DND-41 (cell line): ENCODE measurements around the gene NUCKS1.

Source experiments
- EZH2 ChIP-seq: IDR thresholded peaks from 3 replicates; pipeline ENCODE4 v1.6.1; 2012; ENCODE audit warnings: borderline replicate concordance, low read depth, mild to moderate bottlenecking, moderate library complexity, low read length, inconsistent platforms; ENCODE audit not compliant: severe bottlenecking
- TF ChIP-seq, protein P1 (sequence below): IDR thresholded peaks from 2 replicates; pipeline ENCODE4 v1.5.1; 2012; ENCODE audit warnings: borderline replicate concordance, low read length, moderate library complexity, mild to moderate bottlenecking; ENCODE audit not compliant: poor library complexity, severe bottlenecking; ENCODE audit errors: extremely low read depth

DNA sequence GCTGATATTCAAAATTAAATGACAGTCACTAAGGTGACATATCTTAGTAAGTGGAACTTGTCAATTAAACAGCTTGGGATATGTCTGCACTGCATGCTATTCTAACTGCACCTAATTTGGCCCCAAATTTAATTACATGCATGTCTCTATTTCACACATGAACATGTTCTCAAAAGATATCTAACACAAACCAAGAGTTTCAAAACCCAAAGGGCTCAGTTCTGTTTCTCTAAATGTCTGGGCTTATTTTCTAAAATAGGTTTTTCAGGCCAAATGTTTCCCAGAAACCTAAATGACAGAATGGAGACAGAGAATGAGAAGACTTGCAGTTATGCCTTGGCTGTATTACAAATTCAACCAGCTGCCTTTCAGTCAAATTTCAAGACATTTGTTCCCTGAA, 14.0 kb upstream of the NUCKS1 start:
- TF ChIP-seq, protein P1, sequence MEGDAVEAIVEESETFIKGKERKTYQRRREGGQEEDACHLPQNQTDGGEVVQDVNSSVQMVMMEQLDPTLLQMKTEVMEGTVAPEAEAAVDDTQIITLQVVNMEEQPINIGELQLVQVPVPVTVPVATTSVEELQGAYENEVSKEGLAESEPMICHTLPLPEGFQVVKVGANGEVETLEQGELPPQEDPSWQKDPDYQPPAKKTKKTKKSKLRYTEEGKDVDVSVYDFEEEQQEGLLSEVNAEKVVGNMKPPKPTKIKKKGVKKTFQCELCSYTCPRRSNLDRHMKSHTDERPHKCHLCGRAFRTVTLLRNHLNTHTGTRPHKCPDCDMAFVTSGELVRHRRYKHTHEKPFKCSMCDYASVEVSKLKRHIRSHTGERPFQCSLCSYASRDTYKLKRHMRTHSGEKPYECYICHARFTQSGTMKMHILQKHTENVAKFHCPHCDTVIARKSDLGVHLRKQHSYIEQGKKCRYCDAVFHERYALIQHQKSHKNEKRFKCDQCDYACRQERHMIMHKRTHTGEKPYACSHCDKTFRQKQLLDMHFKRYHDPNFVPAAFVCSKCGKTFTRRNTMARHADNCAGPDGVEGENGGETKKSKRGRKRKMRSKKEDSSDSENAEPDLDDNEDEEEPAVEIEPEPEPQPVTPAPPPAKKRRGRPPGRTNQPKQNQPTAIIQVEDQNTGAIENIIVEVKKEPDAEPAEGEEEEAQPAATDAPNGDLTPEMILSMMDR, result no peak
- no peak for TF ChIP-seq EZH2
